TTC549 (cell line): ENCODE data around the gene CADM1.

Source experiments
- FAIRE-seq: peaks from 2 replicates; lab custom pipeline; 2012; peaks lifted over from hg19 to GRCh38; lab: Jason Lieb, UNC

CADM1 gene

GRCh38 chr11:115398333-115399080 lies 105.7 kb downstream of the CADM1 start:
- no peak for FAIRE-seq

DNA sequence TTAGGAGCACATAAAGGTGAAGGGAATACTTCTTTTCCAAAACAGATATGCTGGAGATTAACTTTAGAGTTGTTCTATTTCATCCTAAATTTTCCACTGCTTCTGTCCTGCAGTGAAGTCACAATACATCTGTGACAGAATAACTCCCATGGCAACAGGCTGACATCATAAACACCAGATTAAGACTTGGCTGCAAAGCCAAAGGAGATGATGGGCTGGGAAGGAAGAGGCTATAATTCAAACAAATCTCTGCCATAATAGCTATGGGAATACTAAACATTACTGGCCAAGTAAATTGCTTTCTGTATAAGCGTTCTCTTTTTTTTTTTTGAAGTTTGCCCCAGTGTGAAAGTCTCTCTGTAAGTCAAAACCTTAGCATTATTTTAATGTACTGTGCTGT lies 107.7 kb downstream of the CADM1 start:
- FAIRE-seq = no peak

- FAIRE-seq = no peak
Observed at GRCh38 chr11:115393950-115394349, 110.3 kb downstream of the CADM1 start.

- FAIRE-seq = no peak
Observed at GRCh38 chr11:115391598-115391997, 112.6 kb downstream of the CADM1 start.

GRCh38 chr11:115391160-115391559 lies 113.1 kb downstream of the CADM1 start:
- no peak for FAIRE-seq

DNA sequence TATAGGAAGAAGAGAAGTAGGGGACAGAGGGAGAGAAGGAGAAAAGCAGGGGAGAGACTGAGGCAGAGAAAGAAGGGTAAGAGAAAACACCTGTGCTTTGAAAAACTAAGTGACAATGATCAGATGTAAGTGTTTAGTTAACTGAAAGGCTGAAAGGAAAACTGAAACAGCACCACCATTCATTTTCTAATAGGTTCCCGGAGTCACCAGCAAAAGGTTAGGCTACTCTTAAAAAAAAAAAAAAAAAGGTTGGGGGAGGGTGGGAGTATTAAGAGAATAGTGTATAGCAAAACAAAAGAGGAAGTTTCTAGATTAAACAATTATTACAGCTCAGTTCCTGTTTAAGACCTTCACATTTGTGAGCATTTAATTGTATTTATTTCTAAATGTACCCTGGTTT lies 113.8 kb downstream of the CADM1 start:
- no peak for FAIRE-seq

GRCh38 chr11:115389790-115390189 lies 114.4 kb downstream of the CADM1 start:
- FAIRE-seq = no peak

DNA sequence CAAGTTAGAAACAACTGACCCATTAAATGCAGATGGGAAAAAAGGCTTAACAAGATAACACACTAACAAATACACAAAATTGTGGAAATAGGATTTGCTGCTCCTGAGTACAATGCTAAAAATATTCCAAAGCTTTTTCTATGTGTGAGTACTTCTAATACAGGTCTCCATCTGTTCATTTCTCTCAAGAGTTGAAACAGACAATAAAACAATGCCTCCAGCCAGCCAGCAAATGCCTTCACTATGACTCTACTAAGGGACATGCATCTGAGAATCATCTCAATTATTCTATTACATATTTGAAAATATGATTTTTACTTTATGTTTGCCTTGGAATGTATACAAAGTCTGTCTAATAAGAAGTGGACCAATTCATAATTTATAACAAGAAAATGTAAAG lies 119.0 kb downstream of the CADM1 start:
- FAIRE-seq = no peak

GRCh38 chr11:115384236-115384635 lies 120.0 kb downstream of the CADM1 start:
- no peak for FAIRE-seq

- FAIRE-seq = no peak
Observed at GRCh38 chr11:115383431-115383830, 120.8 kb downstream of the CADM1 start.

GRCh38 chr11:115379528-115379927 lies 124.7 kb downstream of the CADM1 start:
- no peak for FAIRE-seq

- no peak for FAIRE-seq
Observed at GRCh38 chr11:115378557-115378956, 125.7 kb downstream of the CADM1 start.

DNA sequence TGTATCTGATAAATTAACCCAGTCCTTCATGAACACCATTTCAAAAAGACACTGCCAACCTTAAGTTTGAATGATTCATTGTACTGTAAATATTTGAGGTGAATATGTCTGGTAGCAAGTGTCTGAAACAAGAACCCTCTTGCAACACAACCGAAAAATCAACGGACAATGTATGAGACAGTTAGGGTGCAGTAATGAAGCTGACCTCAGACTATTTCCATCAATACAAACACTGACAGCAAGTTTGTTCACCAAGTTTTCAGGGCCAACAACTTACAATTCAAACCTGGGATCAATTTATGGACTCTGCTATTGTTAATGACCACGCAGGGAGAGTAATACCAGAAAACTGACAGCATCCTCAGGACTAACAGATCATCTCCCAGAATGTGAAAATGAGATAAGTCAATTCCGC lies 126.3 kb downstream of the CADM1 start:
- no peak for FAIRE-seq

DNA sequence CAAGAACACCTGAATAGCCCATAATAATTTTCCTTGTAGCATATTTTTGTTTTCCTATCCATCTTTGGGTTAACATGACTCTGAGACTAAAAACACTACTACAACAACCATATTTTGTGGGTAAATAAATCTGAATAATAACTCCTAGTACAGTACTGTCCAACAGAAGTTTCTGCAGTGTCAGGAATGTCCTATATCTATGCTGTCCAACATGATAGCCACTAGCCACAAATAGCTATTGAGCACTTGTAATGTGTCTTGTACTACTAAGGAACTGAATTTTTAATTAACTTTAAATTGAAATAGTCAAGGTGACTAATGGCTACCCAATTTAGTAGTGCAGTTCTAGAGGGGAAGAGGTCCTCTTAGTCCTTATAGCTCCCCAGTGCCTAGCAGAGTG lies 135.6 kb downstream of the CADM1 start:
- FAIRE-seq = no peak

GRCh38 chr11:115366826-115367225 lies 137.4 kb downstream of the CADM1 start:
- FAIRE-seq = no peak

- FAIRE-seq = no peak
Observed at GRCh38 chr11:115365907-115366306, 138.3 kb downstream of the CADM1 start.

DNA sequence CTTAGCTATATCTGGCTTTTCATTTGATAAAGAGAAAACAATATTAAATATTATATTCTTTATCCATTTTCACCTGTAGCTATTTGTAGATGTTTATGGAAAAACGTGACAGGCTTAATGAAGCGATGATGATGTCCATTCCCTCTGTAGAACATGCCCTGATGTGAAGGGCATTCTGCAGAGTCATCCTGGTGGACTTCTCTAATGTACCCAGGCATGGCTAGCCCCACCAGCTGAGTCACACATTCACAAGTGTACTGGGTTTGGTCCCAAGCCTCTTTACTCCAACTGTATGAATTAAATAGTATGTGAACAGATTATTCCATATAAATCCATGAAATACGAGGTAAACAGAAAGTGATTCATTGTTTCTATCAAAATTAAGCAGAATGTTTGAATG lies 139.3 kb downstream of the CADM1 start:
- FAIRE-seq = no peak

- FAIRE-seq = no peak
Observed at GRCh38 chr11:115363921-115364320, 140.3 kb downstream of the CADM1 start.

- FAIRE-seq = no peak
Observed at GRCh38 chr11:115363426-115363825, 140.8 kb downstream of the CADM1 start.

DNA sequence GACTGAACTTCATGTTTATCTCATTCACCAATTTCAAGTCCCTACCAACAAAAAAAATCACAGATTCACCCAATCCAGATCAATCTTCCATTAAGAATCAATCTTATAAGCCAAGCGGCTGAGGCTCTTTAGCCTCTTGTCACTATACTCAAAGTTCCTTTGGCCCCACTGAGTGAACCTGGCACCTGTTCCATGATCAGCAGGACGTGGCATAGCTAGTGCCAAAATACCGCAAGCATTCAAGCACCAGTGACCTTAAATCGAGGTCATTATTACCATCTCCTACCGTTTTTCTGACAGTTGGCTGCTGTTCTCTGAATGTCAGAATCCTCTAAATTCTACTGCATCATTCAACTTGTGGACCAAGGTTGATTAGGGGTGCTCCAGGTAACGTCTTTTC lies 141.2 kb downstream of the CADM1 start:
- FAIRE-seq = no peak

DNA sequence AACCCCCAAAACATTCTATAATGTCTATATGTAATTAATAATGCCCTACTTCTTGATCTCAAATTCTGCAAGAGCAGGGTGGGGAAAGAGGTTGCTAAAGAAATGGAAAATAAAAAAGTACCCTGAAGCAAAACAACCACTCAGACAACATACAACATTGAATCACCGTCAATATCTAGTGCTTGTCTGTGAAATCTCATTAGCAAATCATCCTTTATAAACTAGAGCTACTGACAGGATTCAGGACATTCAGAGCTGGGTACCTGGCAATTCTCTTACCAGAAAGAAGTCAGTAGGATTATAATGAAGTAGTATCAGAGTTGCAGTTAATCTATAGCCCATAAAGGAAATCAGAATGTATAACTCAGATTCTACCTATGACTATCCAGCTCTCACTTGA lies 143.2 kb downstream of the CADM1 start:
- no peak for FAIRE-seq

DNA sequence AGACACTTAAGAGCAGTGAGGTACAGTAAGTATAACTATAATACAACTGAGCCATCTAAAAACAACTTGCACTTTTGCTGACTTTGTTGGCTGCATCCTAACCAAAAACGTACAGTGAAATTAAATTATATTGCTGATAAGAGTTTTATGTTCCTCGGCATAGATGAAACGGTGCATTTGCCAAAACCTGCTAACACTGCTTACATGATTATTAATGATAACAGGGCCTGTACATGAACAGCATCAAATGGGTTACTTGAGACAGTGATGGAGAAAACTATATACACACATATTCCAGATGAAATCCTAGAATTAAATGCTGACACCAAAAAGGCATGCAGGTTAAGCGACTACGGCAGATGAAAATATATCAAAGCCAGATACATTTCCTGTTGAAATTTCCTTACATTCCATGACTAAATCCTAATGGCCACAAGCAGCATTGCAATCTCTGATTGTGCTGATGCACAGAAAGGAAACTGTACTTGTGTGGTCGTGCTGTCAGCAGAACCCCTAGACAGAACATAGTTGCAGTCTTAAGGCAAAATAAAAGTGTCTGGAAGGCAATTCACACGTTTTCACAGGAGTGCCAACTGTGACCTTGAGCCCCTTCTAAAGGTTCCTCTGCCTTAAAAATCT lies 143.9 kb downstream of the CADM1 start:
- FAIRE-seq = no peak

DNA sequence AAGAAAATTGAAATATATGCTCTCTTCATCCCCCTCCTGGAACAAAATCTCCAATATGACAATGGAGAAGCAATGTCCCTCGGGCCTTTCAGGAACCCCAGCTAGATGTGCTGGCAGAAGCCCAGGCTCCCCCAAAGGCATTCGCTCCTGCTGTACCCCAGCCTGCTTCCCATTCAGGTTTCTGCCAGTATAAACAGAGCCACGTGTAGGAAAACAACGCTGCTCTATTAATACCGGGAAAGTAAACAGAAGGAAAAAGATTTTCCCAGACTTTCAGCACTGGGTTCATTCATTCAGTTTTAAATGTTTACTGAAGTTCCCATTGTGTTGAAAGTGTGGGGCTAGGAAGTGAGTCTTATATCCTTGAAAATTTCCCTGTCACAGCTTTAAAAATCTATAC lies 147.1 kb downstream of the CADM1 start:
- no peak for FAIRE-seq

- no peak for FAIRE-seq
Observed at GRCh38 chr11:115352805-115353485, 151.3 kb downstream of the CADM1 start.
